ENCODE results near the gene PRIMA1. TPM values are rescaled to one million over a fixed set of nuclear protein-coding genes. Genes with fewer than 3 reads are reported as not detected.

The PRIMA1 gene
- total RNA-seq, 1 experiment from 2014 or later: 0.26 TPM

- BruUV-seq (replicated peaks): no TSS peak
- TF ChIP-seq POLR2AphosphoS5 (IDR thresholded peaks at IDR 0.05; ENCODE audit: low read depth, low read length) (no peak), REST (IDR thresholded peaks at IDR 0.05; ENCODE audit: insufficient read depth in 1 of 2, low read depth in 2 of 2, low read length in 1 of 2) (no peak), CTCF (IDR thresholded peaks at IDR 0.05) (no peak), TCF7L2 (IDR thresholded peaks at IDR 0.05; ENCODE audit: low read depth, low read length) (no peak)
- in situ Hi-C loops (cut with HindIII; ENCODE audit: low pct_unique_long_range_greater_than_20kb, low sequenced_read_pairs) (no loop called here), intact Hi-C loops (cut with micrococcal nuclease; ENCODE audit: unreplicated experiment) (no loop called here)
- Histone ChIP-seq H3K4me1 (ENCODE audit: control insufficient read depth, insufficient read depth, low read length) (no peaks in the 10 kb centered on the region), H3K9me3 (ENCODE audit: control insufficient read depth, insufficient read depth, low read depth, low read length) (no peaks in the 10 kb centered on the region), H3K27me3 (ENCODE audit: control insufficient read depth, insufficient read depth, low read length) (no peaks in the 10 kb centered on the region), H3K4me3 (ENCODE audit: low read depth in 2 of 2, low read length in 2 of 2) (no peak overlapping the region), H3K36me3 (ENCODE audit: control insufficient read depth, insufficient read depth, low read length) (no peaks in the 10 kb centered on the region), H3K27ac (ENCODE audit: low read length) (no peak overlapping the region)
- ChIA-PET POLR2A (no interaction called here), CTCF (no interaction called here)
- DNase-seq (ENCODE audit: low read depth, low spot score) (no peak), ATAC-seq (no peak)
Measured at GRCh38 chr14:93707475-93707874, 80.8 kb downstream of the PRIMA1 start.

GRCh38 chr14:93706360-93706955 is 81.8 kb downstream of the PRIMA1 start:
- in situ Hi-C loops (cut with HindIII; ENCODE audit: low pct_unique_long_range_greater_than_20kb, low sequenced_read_pairs) (no loop called here), intact Hi-C loops (cut with micrococcal nuclease; ENCODE audit: unreplicated experiment) (no loop called here)
- Histone ChIP-seq H3K27me3 (ENCODE audit: control insufficient read depth, insufficient read depth, low read length) (no peaks in the 10 kb centered on the region), H3K27ac (ENCODE audit: low read length) (no peak overlapping the region), H3K9me3 (ENCODE audit: control insufficient read depth, insufficient read depth, low read depth, low read length) (no peaks in the 10 kb centered on the region), H3K4me1 (ENCODE audit: control insufficient read depth, insufficient read depth, low read length) (no peaks in the 10 kb centered on the region), H3K4me3 (ENCODE audit: low read depth in 2 of 2, low read length in 2 of 2) (no peak overlapping the region), H3K36me3 (ENCODE audit: control insufficient read depth, insufficient read depth, low read length) (no peaks in the 10 kb centered on the region)
- DNase-seq (ENCODE audit: low read depth, low spot score) (no peak), ATAC-seq (no peak)
- BruUV-seq (replicated peaks): no TSS peak
- POLR2A ChIA-PET: no interaction called here
- TF ChIP-seq POLR2AphosphoS5 (IDR thresholded peaks at IDR 0.05; ENCODE audit: low read depth, low read length) (no peak), REST (IDR thresholded peaks at IDR 0.05; ENCODE audit: insufficient read depth in 1 of 2, low read depth in 2 of 2, low read length in 1 of 2) (no peak), CTCF (IDR thresholded peaks at IDR 0.05) (no peak), SIN3A (IDR thresholded peaks at IDR 0.05; ENCODE audit: borderline replicate concordance, insufficient read depth, low read depth, low read length) (no peak), TCF7L2 (IDR thresholded peaks at IDR 0.05; ENCODE audit: low read depth, low read length) (no peak)
- CTCF ChIA-PET: no interaction called here

Measured in Panc1 (cell line).